OCI-M2 (cell line): Measurements from ENCODE around the gene TMEM26.
"Not testable (repeated sequence)": the region's sequence is repeated elsewhere in the genome, so short reads cannot be mapped to it uniquely, and the experiment has no call there.

Experiments
- DNase-seq: peaks from one replicate; lab custom pipeline; 2025; ENCODE audit not compliant: unreplicated experiment; lab: John Stamatoyannopoulos, UW

TMEM26 gene

DNA sequence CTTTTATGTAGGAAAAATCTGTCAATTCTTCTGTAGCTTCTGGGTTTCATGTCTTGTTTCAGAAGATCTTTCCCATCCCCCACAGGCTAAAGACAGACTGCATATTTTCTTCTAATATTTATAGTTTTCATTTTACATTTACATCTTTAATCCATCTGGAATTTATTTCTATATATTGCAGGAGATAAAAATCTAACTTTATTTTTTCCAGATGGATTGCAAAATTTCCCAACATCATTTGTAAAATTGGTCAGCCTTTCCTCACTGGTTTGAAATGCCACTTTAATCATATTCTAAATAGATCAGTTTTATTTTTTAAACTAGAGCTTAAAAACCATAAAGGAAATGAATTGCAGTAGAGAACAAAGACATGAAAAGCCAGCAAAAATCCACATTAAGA is 46.9 kb downstream of the TMEM26 start:
- no peak for DNase-seq

GRCh38 chr10:61404751-61405150 is 48.4 kb downstream of the TMEM26 start:
- DNase-seq = no peak

DNA sequence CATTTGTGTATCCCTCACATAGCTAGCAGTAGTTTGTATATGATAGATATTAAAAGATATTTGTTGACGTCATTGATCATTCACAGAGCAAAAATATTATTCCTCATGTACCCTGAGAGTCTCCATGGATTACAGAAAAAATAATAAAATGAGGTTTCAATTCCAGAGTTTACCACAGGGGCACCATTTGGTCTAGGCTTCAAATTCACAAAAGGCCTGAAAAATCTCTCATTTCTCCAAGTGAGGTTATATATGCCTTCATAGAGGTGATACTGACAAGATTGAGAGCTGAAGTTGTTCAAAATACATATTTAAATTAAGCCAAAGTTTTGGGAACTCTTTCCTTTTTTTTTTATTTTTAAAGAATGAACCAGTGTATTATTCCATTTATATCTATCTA is 52.7 kb downstream of the TMEM26 start:
- DNase-seq = no peak

GRCh38 chr10:61399406-61399805 is 53.8 kb downstream of the TMEM26 start:
- DNase-seq = no peak

DNA sequence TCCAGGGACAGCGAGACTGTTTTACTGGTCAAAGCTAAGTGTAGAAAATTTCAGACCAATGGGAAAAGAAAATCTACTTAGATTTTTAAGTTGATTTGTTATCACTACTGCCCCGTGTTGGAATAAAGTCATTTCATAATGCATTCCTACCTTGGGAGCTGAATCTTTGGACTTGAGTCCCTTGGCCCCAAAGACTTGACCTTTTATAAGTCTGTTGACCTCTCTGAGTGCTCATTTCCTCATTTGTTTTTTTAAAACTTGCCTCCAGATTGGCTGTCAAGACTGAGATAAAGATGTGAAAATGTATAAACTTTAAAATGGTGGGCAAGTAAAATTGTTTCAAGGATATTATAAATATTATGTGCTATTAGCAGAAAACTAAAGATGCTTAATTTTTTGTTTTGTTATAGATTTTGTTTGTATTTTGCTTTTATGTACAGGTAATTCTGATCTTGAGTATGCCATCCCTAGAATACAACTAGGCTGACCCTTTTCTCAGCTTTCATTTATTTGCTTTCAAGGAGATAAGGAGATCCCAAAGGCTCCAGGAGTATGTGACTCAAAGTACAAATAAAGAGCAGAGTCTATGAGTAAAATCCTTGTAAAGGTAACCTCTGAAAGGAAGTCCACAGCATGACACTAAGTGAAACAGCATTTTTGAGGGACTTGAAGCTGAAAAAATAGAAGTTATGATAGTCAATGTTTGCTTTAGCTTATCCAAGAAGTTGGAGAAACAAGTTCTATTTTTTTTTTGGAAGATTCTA is 54.6 kb downstream of the TMEM26 start:
- no peak for DNase-seq

DNA sequence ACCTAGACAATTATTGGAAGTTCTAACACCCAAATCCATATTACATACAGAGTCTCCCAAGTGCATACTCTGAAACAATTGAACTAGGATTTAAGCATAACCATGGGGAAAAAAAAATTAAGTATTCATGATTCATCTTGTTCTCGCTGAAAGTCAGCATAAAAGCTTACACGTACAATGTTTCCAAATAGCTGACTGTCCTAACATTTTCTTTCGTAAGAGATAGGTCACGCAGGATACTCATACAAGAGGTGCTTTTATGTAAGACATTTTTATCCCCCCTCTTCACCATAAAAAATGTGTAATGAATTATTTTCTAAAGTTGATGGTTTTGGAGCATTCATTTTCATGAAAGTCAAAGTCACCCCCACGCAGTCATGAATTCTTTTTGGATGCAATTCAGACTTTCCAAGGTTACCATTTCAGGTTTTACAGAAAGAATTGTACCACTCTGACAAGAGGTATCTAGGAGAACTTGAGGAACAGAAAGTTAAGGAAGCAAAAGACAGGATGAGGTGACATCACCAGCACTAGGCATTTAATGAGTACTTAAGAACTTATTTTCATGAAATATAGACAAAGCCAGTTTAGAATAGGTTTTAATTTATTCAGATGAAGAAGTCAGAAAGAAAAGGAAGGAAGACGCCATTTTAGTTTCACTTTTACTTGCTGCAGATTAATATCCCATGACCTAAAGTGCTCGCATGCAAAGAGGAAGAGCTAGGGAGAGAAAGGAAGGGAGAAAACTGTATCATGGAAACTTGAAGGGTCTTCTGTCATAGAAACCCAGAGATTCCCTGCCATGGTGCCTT is 55.8 kb downstream of the TMEM26 start:
- no peak for DNase-seq

DNA sequence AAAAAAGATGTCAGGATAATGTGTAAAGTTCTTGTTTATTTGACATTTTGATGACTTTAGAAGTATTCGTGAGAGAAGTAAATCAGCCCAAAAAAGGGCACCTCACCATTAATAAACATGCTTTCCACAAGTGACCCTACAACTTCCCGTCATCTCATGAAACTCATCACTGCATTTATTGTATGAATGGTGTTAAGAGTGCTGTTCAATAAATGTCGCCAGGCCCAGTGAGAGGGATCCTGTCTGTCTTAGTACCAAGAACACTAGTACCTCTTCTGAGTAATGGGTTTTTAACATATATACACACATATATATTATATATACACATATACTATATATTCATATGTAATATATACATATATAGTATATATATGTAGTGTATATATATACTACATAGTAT is 61.9 kb downstream of the TMEM26 start:
- no peak for DNase-seq

GRCh38 chr10:61390851-61391250 is 62.3 kb downstream of the TMEM26 start:
- DNase-seq = no peak

DNA sequence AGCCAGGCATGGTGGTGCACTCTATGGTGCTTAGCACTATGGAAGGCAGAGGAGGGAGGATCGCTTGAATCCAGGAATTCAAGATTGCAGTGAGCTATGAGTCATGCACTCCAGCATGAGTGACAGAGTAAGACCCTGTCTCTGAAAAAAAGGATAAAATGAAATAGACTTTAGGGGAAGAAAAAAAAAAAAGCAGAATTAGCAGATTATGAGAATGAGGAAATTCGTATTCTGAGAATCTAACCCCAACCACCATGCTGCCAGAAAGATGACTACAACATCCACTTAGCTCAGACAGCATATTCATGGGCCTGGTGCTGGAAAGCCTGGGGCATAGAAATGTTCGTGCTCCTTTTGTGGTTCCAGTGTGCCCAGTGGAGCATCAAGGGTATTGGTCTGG is 63.3 kb downstream of the TMEM26 start:
- no peak for DNase-seq

DNA sequence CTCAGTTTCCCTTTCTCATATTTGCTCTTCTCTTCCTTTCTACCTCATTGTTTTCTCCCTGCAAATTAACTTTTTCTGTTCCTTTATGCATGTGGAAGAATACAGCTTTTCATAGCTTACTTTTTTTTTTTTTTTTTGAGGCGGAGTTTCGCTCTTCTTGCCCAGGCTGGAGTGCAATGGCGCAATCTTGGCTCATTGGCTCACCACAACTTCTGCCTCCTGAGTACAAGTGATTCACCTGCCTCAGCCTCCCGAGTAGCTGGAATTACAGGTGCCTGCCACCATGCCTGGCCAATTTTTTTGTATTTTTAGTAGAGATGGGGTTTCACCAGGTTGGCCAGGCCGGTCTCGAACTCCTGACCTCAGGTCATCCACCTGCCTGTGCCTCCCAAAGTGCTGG is 64.2 kb downstream of the TMEM26 start:
- DNase-seq = not testable (repeated sequence)

- DNase-seq = no peak
Observed at GRCh38 chr10:61385231-61386001, 67.8 kb downstream of the TMEM26 start.

DNA sequence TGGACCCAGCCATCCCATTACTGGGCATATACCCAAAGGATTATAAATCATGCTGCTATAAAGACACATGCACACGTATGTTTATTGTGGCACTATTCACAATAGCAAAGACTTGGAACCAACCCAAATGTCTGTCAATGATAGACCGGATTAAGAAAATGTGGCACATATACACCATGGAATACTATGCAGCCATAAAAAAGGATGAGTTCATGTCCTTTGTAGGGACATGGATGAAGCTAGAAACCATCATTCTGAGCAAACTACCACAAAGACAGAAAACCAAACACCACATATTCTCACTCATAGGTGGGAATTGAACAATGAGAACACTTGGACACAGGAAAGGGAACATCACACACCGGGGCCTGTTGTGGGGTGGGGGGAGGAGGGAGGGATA is 72.0 kb downstream of the TMEM26 start:
- DNase-seq = not testable (repeated sequence)

DNA sequence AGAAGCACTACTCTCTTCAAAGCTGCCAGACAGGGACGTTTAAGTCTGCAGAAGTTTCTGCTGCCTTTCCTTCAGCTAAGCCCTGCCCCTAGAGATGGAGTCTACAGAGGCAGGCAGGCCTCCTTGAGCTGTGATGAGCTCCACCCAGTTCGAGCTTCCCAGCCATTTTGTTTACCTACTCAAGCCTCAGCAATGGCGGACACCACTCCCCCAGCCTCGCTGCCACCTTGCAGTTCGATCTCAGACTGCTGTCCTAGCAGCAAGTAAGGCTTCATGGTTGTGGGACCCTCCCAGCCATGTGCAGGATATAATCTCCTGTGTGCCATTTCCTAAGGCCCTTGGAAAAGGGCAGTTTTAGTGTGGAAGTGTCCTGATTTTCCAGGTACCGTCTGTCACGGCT is 74.3 kb downstream of the TMEM26 start:
- no peak for DNase-seq

GRCh38 chr10:61376908-61377368 is 76.2 kb downstream of the TMEM26 start:
- DNase-seq = no peak

DNA sequence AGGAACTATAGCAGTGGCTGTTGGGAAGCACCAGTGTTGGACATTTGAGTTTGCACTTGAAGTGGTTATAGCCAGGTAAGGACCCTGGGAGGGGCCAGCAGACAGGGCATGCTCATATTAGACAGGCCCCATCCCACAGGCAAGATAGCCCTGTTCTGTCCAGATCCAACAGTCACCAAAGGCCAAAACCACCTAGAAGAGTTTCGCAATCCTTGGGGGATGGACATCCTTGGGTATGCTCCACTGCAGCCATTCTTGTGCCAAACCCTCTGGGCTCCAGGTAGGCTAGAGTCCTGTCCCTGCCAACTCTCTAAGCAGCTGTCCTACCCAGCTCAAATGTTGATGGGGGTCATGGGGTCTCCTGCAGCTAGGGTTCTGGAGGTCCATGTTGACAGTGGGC is 76.8 kb downstream of the TMEM26 start:
- DNase-seq = no peak

DNA sequence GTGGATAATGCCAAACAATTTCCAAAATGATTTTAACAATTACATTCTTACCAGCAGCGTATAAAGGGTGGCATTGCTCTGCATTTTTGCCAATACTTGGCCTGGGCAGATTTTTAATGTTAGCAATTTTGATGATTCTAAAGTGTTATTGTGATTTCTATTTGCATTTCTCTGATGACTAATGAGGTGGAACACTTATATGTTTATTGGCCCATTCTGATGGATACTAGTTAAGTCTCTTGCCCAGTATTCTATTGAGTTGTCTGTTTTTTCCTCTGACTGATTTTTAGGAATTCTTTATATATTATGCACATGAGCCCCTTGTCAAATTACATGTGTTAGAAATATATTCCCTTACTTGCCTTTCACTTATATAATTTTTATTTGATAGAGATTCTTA is 86.8 kb downstream of the TMEM26 start:
- DNase-seq = no peak

GRCh38 chr10:61364619-61365018 is 88.6 kb downstream of the TMEM26 start:
- DNase-seq = no peak

- no peak for DNase-seq
Observed at GRCh38 chr10:61363006-61363405, 90.2 kb downstream of the TMEM26 start.

DNA sequence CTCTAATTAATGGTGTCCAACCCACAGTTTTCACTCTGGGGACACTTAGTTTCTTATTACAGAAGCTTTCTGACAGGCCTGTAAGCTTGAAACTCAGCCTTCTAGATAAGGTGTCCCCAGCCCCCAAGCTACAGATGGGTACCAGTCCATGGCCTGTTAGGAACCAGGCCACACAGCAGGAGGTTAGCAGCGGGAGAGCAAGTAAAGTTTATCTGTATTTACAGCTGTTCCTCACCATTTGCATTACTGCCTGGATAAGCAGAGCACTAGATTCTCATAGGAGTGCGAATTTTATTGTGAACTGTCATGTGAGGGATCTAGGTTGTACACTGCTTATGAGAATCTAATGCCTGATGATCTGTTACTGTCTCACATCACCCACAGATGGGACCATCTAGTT is 93.7 kb downstream of the TMEM26 start:
- DNase-seq = no peak

GRCh38 chr10:61357687-61358086 is 95.5 kb downstream of the TMEM26 start:
- no peak for DNase-seq
